Stimulated activated memory B cell treated with anti-CD40 and anti-IgM and Interleukin-4, amounts not matched to agents 10 μg/mL and 1 μg/mL and 100 μg/mL, for 72 hours (primary cell): ENCODE results near the gene EGLN1.

Experiments used
- ATAC-seq: fragments of 150-1000 bp; cut with Tn5 transposase; 2 replicates; pipeline ENCODE4 v1.10.0; 2021
- H3K27ac Mint-ChIP-seq: one replicate; pipeline ENCODE4 v1.8.0; 2022; ENCODE audit warnings: mild to moderate bottlenecking, mixed read lengths
- H3K27me3 Mint-ChIP-seq: one replicate; pipeline ENCODE4 v1.8.0; 2022; ENCODE audit warnings: mixed read lengths
- H3K36me3 Mint-ChIP-seq: one replicate; pipeline ENCODE4 v1.8.0; 2022; ENCODE audit warnings: mixed read lengths
- H3K4me1 Mint-ChIP-seq: one replicate; pipeline ENCODE4 v1.8.0; 2022; ENCODE audit warnings: mixed read lengths
- H3K4me3 Mint-ChIP-seq: one replicate; pipeline ENCODE4 v1.8.0; 2022; ENCODE audit warnings: mild to moderate bottlenecking, moderate library complexity, mixed read lengths
- H3K9me3 Mint-ChIP-seq: one replicate; pipeline ENCODE4 v1.8.0; 2022; ENCODE audit warnings: mixed read lengths

EGLN1 gene

GRCh38 chr1:231393668-231394067 is 28.4 kb downstream of the EGLN1 start:
- H3K4me3 Mint-ChIP-seq, result no peak overlapping the region
- H3K27me3 Mint-ChIP-seq, result no peaks in the 10 kb centered on the region
- H3K4me1 Mint-ChIP-seq, result peaks cover 71% of the 10 kb centered on the region
- no peak for ATAC-seq
- peaks cover 6% of the 10 kb centered on the region for H3K36me3 Mint-ChIP-seq
- H3K9me3 Mint-ChIP-seq, result no peaks in the 10 kb centered on the region
- H3K27ac Mint-ChIP-seq, result no peak overlapping the region

GRCh38 chr1:231392389-231393131 is 29.5 kb downstream of the EGLN1 start:
- H3K27ac Mint-ChIP-seq, result no peak overlapping the region
- H3K9me3 Mint-ChIP-seq, result no peaks in the 10 kb centered on the region
- peaks cover 72% of the 10 kb centered on the region for H3K4me1 Mint-ChIP-seq
- no peaks in the 10 kb centered on the region for H3K27me3 Mint-ChIP-seq
- peaks cover 6% of the 10 kb centered on the region for H3K36me3 Mint-ChIP-seq
- H3K4me3 Mint-ChIP-seq, result no peak overlapping the region
- no peak for ATAC-seq

- Mint-ChIP-seq H3K4me3 (no peak overlapping the region), H3K36me3 (no peaks in the 10 kb centered on the region), H3K27ac (no peak overlapping the region), H3K27me3 (no peaks in the 10 kb centered on the region), H3K9me3 (no peaks in the 10 kb centered on the region), H3K4me1 (peaks cover 59% of the 10 kb centered on the region)
- peak; percentile 57 for ATAC-seq
These were observed 32.0 kb downstream of the EGLN1 start for GRCh38 chr1:231390071-231390470.

GRCh38 chr1:231387770-231388669 is 34.1 kb downstream of the EGLN1 start:
- Mint-ChIP-seq H3K27me3 (no peaks in the 10 kb centered on the region), H3K4me3 (no peak overlapping the region), H3K9me3 (no peaks in the 10 kb centered on the region), H3K27ac (no peak overlapping the region), H3K4me1 (peaks cover 43% of the 10 kb centered on the region), H3K36me3 (no peaks in the 10 kb centered on the region)
- no peak for ATAC-seq

GRCh38 chr1:231386466-231386865 is 35.6 kb downstream of the EGLN1 start:
- H3K27ac Mint-ChIP-seq, result no peak overlapping the region
- no peaks in the 10 kb centered on the region for H3K9me3 Mint-ChIP-seq
- no peak overlapping the region for H3K4me3 Mint-ChIP-seq
- no peak for ATAC-seq
- H3K36me3 Mint-ChIP-seq, result no peaks in the 10 kb centered on the region
- peaks cover 42% of the 10 kb centered on the region for H3K4me1 Mint-ChIP-seq
- no peaks in the 10 kb centered on the region for H3K27me3 Mint-ChIP-seq

DNA sequence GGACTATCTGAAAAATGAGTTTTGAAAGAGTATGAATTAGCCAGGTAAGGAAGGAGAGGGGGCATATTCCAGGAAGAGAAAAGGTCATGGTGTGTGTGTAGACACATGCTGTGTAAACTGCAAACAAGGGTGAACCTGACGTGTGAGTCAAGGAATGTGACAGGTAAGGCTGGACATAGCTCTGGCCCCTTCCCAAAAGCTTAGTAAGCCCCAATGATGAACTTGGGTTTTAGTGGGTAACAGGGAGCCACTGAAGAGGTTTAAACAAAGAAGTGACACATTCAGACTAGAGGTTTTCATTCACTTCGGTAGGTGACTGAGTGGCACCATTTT is 36.7 kb downstream of the EGLN1 start:
- H3K27me3 Mint-ChIP-seq, result no peaks in the 10 kb centered on the region
- no peak for ATAC-seq

DNA sequence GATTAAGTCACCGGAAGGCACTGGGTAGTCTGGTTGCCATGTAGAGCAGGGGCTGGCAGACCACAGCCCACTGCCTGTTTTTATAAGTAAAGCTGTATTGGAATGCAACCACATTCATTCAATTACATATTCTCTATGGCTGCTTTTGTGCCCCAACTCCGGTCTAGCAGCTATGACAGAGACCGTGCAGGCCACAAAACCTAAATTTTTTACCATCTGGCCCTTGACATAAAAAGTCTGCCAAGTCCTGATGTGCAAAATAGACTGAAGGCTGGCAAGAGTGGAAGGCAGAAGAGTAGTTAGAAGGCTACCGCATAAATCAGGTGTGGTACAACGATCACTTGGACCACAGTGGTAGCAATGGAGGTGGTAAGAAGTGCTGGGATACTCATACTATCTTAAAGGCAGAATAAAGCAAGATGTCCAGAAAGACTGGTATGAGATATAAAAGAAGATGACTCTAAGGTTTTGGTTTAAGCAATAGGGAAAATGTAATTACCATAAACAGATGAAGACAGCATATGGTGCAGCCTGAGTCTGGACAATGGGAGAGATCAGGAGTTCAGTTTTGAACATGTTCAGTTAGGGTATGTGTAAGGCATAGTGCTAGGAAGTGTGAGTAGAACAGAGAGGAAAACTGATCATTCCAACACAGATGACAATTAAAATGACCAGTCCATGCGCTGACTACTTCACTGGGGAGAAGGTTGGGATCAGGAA is 37.2 kb downstream of the EGLN1 start:
- no peak overlapping the region for H3K27ac Mint-ChIP-seq
- H3K36me3 Mint-ChIP-seq, result peaks cover 2% of the 10 kb centered on the region
- no peak for ATAC-seq
- H3K4me1 Mint-ChIP-seq, result peaks cover 36% of the 10 kb centered on the region
- H3K27me3 Mint-ChIP-seq, result no peaks in the 10 kb centered on the region
- H3K9me3 Mint-ChIP-seq, result no peaks in the 10 kb centered on the region
- no peak overlapping the region for H3K4me3 Mint-ChIP-seq

More for the DNA sequence above, 36.7 kb downstream of the EGLN1 start:
- H3K9me3 Mint-ChIP-seq, result no peaks in the 10 kb centered on the region
- H3K4me1 Mint-ChIP-seq, result peaks cover 39% of the 10 kb centered on the region
- no peaks in the 10 kb centered on the region for H3K36me3 Mint-ChIP-seq
- no peak overlapping the region for H3K4me3 Mint-ChIP-seq
- no peak overlapping the region for H3K27ac Mint-ChIP-seq

GRCh38 chr1:231383159-231383860 is 38.8 kb downstream of the EGLN1 start:
- Mint-ChIP-seq H3K4me3 (no peak overlapping the region), H3K27me3 (no peaks in the 10 kb centered on the region), H3K9me3 (no peaks in the 10 kb centered on the region), H3K4me1 (peaks cover 43% of the 10 kb centered on the region), H3K36me3 (peaks cover 9% of the 10 kb centered on the region), H3K27ac (no peak overlapping the region)
- no peak for ATAC-seq

DNA sequence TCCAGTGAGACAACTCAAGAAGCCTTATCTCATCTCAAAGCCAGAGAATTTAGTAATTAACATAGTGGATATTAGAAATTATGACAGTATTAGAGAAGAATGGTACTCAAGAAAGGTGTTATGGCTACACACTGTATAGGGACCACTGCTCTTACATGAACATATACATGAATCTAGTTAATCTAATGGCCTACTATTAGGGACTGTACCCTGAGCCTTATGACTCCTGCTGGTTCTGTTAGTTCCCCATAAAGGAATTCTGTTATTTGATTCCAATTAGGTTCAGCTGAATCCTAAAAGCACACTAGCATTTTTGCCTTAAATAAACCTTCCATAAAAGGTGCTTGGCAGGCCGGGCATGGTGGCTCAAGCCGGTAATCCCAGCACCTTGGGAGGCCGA is 39.7 kb downstream of the EGLN1 start:
- no peak overlapping the region for H3K27ac Mint-ChIP-seq
- H3K4me1 Mint-ChIP-seq, result peaks cover 43% of the 10 kb centered on the region
- H3K4me3 Mint-ChIP-seq, result no peak overlapping the region
- H3K9me3 Mint-ChIP-seq, result no peaks in the 10 kb centered on the region
- ATAC-seq, result no peak
- peaks cover 9% of the 10 kb centered on the region for H3K36me3 Mint-ChIP-seq
- H3K27me3 Mint-ChIP-seq, result no peaks in the 10 kb centered on the region

DNA sequence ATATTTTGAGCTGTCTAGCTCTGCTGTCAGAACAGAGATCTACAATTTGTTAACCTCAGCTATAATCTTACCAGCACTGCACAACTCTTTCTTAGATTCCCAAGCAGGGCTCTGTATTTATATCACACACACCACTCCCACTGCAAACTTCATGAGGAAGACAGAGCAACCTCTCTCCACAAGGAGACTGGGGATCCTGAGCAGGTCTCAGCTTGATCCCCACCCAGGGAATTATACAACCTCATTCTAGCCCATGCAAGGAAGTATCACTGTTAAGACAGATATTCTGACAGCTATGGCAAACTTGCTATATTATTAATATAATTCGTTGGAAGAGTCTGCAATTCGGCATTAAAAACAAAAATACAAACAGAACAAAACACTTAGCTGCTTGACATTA is 40.4 kb downstream of the EGLN1 start:
- no peaks in the 10 kb centered on the region for H3K27me3 Mint-ChIP-seq
- peaks cover 9% of the 10 kb centered on the region for H3K36me3 Mint-ChIP-seq
- H3K27ac Mint-ChIP-seq, result no peak overlapping the region
- no peaks in the 10 kb centered on the region for H3K9me3 Mint-ChIP-seq
- ATAC-seq, result no peak
- H3K4me1 Mint-ChIP-seq, result peaks cover 48% of the 10 kb centered on the region
- no peak overlapping the region for H3K4me3 Mint-ChIP-seq

DNA sequence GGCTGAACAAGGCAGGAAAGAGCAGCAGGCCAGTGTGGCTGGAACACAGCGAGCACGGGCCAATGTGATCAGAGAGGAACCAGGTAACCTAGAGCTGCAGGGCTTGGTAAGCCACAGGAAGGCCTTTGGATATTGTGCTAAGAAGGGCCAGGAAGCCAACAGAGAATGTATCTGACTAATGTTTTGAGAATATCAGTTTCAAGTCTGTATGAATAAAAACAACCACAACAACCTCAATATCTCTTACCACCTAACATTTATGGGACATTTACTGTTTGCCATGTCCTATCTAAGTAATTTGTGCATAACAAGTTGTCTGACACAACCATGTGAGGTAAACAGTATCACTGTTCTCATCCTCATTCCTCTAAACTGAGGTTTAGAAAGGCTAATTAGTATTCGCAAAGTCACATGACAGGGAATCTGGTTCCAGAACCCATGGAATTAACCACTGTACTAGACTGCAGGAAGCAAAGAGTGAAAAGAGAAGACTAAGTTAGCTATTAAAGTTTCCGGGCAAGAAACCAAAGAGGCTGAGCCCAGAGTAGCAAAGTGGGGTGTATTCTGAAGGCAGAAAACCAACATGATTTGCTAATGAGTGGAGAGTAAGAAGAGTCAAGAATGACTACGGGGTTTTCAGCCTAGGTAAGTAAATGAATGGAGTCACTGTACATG is 45.1 kb downstream of the EGLN1 start:
- peaks cover 9% of the 10 kb centered on the region for H3K36me3 Mint-ChIP-seq
- H3K9me3 Mint-ChIP-seq, result no peaks in the 10 kb centered on the region
- peaks cover 48% of the 10 kb centered on the region for H3K4me1 Mint-ChIP-seq
- peak overlapping the region; percentile 32 for H3K27ac Mint-ChIP-seq
- H3K27me3 Mint-ChIP-seq, result no peaks in the 10 kb centered on the region
- ATAC-seq, result no peak
- no peak overlapping the region for H3K4me3 Mint-ChIP-seq

DNA sequence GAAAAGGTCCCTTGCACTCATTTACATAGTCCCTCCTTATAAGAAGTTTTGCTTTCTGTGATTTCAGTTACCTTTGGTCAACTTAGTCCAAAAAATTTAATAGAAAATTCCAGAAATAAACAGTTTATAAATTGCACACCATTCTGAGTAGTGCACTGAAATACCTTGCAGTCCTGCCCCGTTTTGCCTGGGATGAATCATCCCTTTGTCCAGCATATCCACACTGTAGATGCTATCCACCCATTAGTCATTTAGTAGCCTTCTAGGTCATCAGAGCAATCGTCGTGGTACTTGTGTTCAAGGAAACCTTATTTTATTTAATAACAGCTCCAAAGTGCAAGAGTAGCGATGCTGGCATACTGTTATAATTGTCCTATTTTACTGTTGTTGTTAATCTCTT is 46.0 kb downstream of the EGLN1 start:
- H3K9me3 Mint-ChIP-seq, result no peaks in the 10 kb centered on the region
- no peaks in the 10 kb centered on the region for H3K27me3 Mint-ChIP-seq
- peaks cover 41% of the 10 kb centered on the region for H3K4me1 Mint-ChIP-seq
- peaks cover 9% of the 10 kb centered on the region for H3K36me3 Mint-ChIP-seq
- H3K27ac Mint-ChIP-seq, result no peak overlapping the region
- no peak overlapping the region for H3K4me3 Mint-ChIP-seq
- no peak for ATAC-seq

GRCh38 chr1:231374394-231374793 is 47.7 kb downstream of the EGLN1 start:
- Mint-ChIP-seq H3K4me1 (peaks cover 31% of the 10 kb centered on the region), H3K27me3 (no peaks in the 10 kb centered on the region), H3K27ac (no peak overlapping the region), H3K36me3 (peaks cover 8% of the 10 kb centered on the region), H3K4me3 (no peak overlapping the region), H3K9me3 (no peaks in the 10 kb centered on the region)
- ATAC-seq, result no peak

DNA sequence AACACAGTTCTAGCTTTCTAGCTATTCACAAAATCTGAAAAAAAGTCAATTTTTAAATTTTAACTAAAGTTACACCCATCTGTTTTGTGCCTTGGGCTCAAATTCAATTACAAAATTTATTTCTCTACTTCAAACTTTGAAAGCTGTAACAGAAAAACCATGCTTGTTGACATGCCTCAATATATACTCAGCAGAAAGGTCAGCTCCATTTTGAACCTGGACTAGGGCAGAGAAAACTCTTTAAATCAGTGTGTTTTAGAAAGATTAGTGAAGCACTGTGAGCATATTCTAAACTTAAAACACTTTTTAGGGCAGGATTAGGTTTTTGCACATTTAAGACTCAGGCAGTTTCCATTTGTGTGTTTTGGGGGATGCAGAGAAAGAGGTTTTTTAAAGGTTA is 49.6 kb downstream of the EGLN1 start:
- Mint-ChIP-seq H3K9me3 (no peaks in the 10 kb centered on the region), H3K27ac (no peak overlapping the region), H3K4me3 (no peak overlapping the region), H3K4me1 (peaks cover 12% of the 10 kb centered on the region), H3K27me3 (no peaks in the 10 kb centered on the region), H3K36me3 (peaks cover 17% of the 10 kb centered on the region)
- no peak for ATAC-seq
